ENCODE data around the gene PLB1. TPM values are rescaled to one million over a fixed set of nuclear protein-coding genes. Genes with fewer than 3 reads are reported as not detected.
A peak's percentile ranks its signal among the peaks of the same experiment; 100 is the strongest.

The PLB1 gene
- total and polyA plus RNA-seq, 9 of the 15 experiments (the other 6 are each of a cell fraction or from before 2014, with no cell fraction given): 0.01 to 0.09 (median 0.07) TPM; not detected in 2

DNA sequence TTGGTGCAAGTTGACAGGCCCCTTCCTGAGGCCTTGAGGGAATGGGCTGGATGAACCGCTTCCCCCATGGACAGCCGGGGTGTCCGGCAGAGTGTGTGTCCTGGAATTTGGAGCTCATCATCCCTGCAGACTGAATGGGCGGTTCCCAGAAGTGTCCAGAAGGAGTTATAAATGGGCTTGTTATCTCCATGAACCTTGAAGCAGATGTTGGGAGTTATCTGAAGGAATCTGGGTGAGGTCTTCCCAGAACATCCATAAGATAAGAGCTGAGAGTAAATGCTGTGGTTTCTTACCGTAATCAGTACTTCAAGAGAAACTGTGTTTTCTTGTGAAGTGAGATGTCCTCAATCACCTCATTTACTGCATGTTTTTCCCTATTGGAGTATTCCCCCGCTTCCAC is 21.1 kb downstream of the PLB1 start (continued):
- TF ChIP-seq, protein P1, sequence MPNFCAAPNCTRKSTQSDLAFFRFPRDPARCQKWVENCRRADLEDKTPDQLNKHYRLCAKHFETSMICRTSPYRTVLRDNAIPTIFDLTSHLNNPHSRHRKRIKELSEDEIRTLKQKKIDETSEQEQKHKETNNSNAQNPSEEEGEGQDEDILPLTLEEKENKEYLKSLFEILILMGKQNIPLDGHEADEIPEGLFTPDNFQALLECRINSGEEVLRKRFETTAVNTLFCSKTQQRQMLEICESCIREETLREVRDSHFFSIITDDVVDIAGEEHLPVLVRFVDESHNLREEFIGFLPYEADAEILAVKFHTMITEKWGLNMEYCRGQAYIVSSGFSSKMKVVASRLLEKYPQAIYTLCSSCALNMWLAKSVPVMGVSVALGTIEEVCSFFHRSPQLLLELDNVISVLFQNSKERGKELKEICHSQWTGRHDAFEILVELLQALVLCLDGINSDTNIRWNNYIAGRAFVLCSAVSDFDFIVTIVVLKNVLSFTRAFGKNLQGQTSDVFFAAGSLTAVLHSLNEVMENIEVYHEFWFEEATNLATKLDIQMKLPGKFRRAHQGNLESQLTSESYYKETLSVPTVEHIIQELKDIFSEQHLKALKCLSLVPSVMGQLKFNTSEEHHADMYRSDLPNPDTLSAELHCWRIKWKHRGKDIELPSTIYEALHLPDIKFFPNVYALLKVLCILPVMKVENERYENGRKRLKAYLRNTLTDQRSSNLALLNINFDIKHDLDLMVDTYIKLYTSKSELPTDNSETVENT (CRISPR knock-in tag; IDR thresholded peaks at IDR 0.05): no peak
- TF ChIP-seq MAFF (IDR thresholded peaks at IDR 0.05; ENCODE audit: low read length) (no peak), ZNF79 (CRISPR knock-in tag; IDR thresholded peaks at IDR 0.05; ENCODE audit: low read depth) (no peak), HMGN3 (IDR thresholded peaks at IDR 0.05; ENCODE audit: borderline replicate concordance, extremely low read depth, insufficient read length, low read depth, low read length) (peak; percentile 72), POLR3G (IDR thresholded peaks at IDR 0.05; ENCODE audit: extremely low read depth, insufficient read length, insufficient replicate concordance) (no peak), HSF4 (CRISPR knock-in tag; IDR thresholded peaks at IDR 0.05; ENCODE audit: borderline replicate concordance) (no peak), ZNF354B (CRISPR knock-in tag; IDR thresholded peaks at IDR 0.05) (no peak), ZNF75A (CRISPR knock-in tag; IDR thresholded peaks at IDR 0.05) (no peak), RUNX1 (IDR thresholded peaks at IDR 0.05; ENCODE audit: low read depth) (no peak), GATA2 (CRISPR knock-in tag; IDR thresholded peaks at IDR 0.05) (peak; percentile 84), C11orf30 (IDR thresholded peaks at IDR 0.05; ENCODE audit: low read depth) (no peak), PCBP1 (IDR thresholded peaks at IDR 0.05; ENCODE audit: low read depth, low read length, poor library complexity, severe bottlenecking) (no peak), FOXA3 (CRISPR knock-in tag; conservative IDR thresholded peaks at IDR 0.05 in 1 of 2, IDR thresholded peaks at IDR 0.05 in 1 of 2) (peak in 1 of 2 experiments; percentile 65; a peak in 2 of 4 replicates), MED1 (CRISPR knock-in tag; IDR thresholded peaks at IDR 0.05; ENCODE audit: borderline replicate concordance) (no peak), ZSCAN29 (IDR thresholded peaks at IDR 0.05) (no peak), MTA3 (IDR thresholded peaks at IDR 0.05; ENCODE audit: borderline replicate concordance) (no peak), ZC3H4 (CRISPR knock-in tag; IDR thresholded peaks at IDR 0.05; ENCODE audit: borderline replicate concordance) (no peak), PTBP1 (IDR thresholded peaks at IDR 0.05; ENCODE audit: low read depth, low read length) (no peak)
- TF ChIP-seq, protein P2, sequence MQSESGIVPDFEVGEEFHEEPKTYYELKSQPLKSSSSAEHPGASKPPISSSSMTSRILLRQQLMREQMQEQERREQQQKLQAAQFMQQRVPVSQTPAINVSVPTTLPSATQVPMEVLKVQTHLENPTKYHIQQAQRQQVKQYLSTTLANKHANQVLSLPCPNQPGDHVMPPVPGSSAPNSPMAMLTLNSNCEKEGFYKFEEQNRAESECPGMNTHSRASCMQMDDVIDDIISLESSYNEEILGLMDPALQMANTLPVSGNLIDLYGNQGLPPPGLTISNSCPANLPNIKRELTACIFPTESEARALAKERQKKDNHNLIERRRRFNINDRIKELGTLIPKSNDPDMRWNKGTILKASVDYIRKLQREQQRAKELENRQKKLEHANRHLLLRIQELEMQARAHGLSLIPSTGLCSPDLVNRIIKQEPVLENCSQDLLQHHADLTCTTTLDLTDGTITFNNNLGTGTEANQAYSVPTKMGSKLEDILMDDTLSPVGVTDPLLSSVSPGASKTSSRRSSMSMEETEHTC (IDR thresholded peaks at IDR 0.05): no peak
- TF ChIP-seq, protein P3, sequence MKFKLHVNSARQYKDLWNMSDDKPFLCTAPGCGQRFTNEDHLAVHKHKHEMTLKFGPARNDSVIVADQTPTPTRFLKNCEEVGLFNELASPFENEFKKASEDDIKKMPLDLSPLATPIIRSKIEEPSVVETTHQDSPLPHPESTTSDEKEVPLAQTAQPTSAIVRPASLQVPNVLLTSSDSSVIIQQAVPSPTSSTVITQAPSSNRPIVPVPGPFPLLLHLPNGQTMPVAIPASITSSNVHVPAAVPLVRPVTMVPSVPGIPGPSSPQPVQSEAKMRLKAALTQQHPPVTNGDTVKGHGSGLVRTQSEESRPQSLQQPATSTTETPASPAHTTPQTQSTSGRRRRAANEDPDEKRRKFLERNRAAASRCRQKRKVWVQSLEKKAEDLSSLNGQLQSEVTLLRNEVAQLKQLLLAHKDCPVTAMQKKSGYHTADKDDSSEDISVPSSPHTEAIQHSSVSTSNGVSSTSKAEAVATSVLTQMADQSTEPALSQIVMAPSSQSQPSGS (CRISPR knock-in tag; IDR thresholded peaks at IDR 0.05): no peak
- TF ChIP-seq, protein P4, sequence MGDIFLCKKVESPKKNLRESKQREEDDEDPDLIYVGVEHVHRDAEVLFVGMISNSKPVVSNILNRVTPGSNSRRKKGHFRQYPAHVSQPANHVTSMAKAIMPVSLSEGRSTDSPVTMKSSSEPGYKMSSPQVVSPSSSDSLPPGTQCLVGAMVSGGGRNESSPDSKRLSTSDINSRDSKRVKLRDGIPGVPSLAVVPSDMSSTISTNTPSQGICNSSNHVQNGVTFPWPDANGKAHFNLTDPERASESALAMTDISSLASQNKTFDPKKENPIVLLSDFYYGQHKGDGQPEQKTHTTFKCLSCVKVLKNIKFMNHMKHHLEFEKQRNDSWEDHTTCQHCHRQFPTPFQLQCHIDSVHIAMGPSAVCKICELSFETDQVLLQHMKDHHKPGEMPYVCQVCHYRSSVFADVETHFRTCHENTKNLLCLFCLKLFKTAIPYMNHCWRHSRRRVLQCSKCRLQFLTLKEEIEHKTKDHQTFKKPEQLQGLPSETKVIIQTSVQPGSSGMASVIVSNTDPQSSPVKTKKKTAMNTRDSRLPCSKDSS (IDR thresholded peaks at IDR 0.05; ENCODE audit: low read depth, partially characterized antibody): no peak
- TF ChIP-seq, protein P5, sequence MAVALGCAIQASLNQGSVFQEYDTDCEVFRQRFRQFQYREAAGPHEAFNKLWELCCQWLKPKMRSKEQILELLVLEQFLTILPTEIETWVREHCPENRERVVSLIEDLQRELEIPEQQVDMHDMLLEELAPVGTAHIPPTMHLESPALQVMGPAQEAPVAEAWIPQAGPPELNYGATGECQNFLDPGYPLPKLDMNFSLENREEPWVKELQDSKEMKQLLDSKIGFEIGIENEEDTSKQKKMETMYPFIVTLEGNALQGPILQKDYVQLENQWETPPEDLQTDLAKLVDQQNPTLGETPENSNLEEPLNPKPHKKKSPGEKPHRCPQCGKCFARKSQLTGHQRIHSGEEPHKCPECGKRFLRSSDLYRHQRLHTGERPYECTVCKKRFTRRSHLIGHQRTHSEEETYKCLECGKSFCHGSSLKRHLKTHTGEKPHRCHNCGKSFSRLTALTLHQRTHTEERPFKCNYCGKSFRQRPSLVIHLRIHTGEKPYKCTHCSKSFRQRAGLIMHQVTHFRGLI (CRISPR knock-in tag; IDR thresholded peaks at IDR 0.05): peak; percentile 77; the same call in 1 of the 2 replicates

Data from K562 (cell line).